Measurements from ENCODE around the gene ANKRD60.

DNA sequence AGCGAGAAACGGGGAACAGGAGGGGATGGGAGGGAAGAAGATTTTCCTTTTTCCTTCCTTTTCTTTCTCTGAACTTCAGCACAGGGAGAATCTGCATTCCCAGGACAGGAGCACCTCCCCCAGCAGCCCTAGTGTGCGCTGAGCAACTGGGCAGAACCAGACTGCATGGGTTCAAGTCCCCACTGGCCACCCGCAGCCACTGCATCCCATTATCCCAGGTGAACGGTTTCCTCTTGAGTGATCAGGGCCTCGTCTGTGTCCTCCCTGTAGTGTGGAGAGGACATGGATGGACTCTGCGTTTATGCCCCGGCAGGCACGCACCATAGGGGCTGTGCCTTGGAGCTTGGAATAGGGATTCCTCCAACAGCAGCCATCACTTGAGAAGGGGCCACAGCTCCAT is 53.0 kb downstream of the ANKRD60 start:
- TF ChIP-seq, protein P1, sequence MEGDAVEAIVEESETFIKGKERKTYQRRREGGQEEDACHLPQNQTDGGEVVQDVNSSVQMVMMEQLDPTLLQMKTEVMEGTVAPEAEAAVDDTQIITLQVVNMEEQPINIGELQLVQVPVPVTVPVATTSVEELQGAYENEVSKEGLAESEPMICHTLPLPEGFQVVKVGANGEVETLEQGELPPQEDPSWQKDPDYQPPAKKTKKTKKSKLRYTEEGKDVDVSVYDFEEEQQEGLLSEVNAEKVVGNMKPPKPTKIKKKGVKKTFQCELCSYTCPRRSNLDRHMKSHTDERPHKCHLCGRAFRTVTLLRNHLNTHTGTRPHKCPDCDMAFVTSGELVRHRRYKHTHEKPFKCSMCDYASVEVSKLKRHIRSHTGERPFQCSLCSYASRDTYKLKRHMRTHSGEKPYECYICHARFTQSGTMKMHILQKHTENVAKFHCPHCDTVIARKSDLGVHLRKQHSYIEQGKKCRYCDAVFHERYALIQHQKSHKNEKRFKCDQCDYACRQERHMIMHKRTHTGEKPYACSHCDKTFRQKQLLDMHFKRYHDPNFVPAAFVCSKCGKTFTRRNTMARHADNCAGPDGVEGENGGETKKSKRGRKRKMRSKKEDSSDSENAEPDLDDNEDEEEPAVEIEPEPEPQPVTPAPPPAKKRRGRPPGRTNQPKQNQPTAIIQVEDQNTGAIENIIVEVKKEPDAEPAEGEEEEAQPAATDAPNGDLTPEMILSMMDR (IDR thresholded peaks at IDR 0.05) = no peak
- no peak for TF ChIP-seq BHLHE40 (IDR thresholded peaks at IDR 0.05; ENCODE audit: low read depth, low read length)

All from A549 (cell line).